ENCODE results near the gene GRPR.
"Not testable (repeated sequence)": the region's sequence is repeated elsewhere in the genome, so short reads cannot be mapped to it uniquely, and the experiment has no call there.

The GRPR gene

GRCh38 chrX:16144420-16144819, 21.1 kb downstream of the GRPR start:
- H3K27me3 Mint-ChIP-seq, result peaks cover 7% of the 10 kb centered on the region
- H3K4me3 Mint-ChIP-seq, result no peak overlapping the region
- H3K9me3 Mint-ChIP-seq, result no peaks in the 10 kb centered on the region
- no peaks in the 10 kb centered on the region for H3K36me3 Mint-ChIP-seq
- H3K4me1 Mint-ChIP-seq, result no peaks in the 10 kb centered on the region
- CTCF ChIA-PET, result no interaction called here
- no peak overlapping the region for H3K27ac Mint-ChIP-seq
- DNase-seq, result no peak

- H3K4me3 Mint-ChIP-seq, CTCF ChIA-PET, H3K36me3 Mint-ChIP-seq, H3K27me3 Mint-ChIP-seq, H3K27ac Mint-ChIP-seq, H3K9me3 Mint-ChIP-seq, H3K4me1 Mint-ChIP-seq, DNase-seq: not testable (repeated sequence)
These were observed 21.7 kb downstream of the GRPR start for GRCh38 chrX:16145093-16145492.

- Mint-ChIP-seq H3K4me1 (no peaks in the 10 kb centered on the region), H3K36me3 (no peaks in the 10 kb centered on the region), H3K27me3 (peaks cover 7% of the 10 kb centered on the region), H3K4me3 (no peak overlapping the region), H3K9me3 (no peaks in the 10 kb centered on the region), H3K27ac (no peak overlapping the region)
- DNase-seq, result no peak
- CTCF ChIA-PET, result no interaction called here
These were observed 22.3 kb downstream of the GRPR start for GRCh38 chrX:16145656-16146055.

GRCh38 chrX:16148896-16149295, 25.5 kb downstream of the GRPR start:
- CTCF ChIA-PET, result no interaction called here
- H3K36me3 Mint-ChIP-seq, result no peaks in the 10 kb centered on the region
- no peaks in the 10 kb centered on the region for H3K27me3 Mint-ChIP-seq
- no peaks in the 10 kb centered on the region for H3K4me1 Mint-ChIP-seq
- no peak overlapping the region for H3K27ac Mint-ChIP-seq
- no peaks in the 10 kb centered on the region for H3K9me3 Mint-ChIP-seq
- DNase-seq, result no peak
- H3K4me3 Mint-ChIP-seq, result no peak overlapping the region

- CTCF ChIA-PET, result no interaction called here
- DNase-seq, result no peak
- H3K36me3 Mint-ChIP-seq, result no peaks in the 10 kb centered on the region
- no peaks in the 10 kb centered on the region for H3K9me3 Mint-ChIP-seq
- no peak overlapping the region for H3K4me3 Mint-ChIP-seq
- H3K27me3 Mint-ChIP-seq, result no peaks in the 10 kb centered on the region
- H3K27ac Mint-ChIP-seq, result no peak overlapping the region
- no peaks in the 10 kb centered on the region for H3K4me1 Mint-ChIP-seq
These were observed 32.3 kb downstream of the GRPR start for GRCh38 chrX:16155581-16156096.

- Mint-ChIP-seq H3K9me3 (no peaks in the 10 kb centered on the region), H3K4me1 (no peaks in the 10 kb centered on the region), H3K27me3 (no peaks in the 10 kb centered on the region), H3K4me3 (no peak overlapping the region), H3K36me3 (no peaks in the 10 kb centered on the region), H3K27ac (no peak overlapping the region)
- DNase-seq, result no peak
- CTCF ChIA-PET, result no interaction called here
These were observed 33.4 kb downstream of the GRPR start for GRCh38 chrX:16156692-16157331.

- DNase-seq, result no peak
- H3K4me3 Mint-ChIP-seq, result no peak overlapping the region
- no peaks in the 10 kb centered on the region for H3K4me1 Mint-ChIP-seq
- CTCF ChIA-PET, result no interaction called here
- H3K36me3 Mint-ChIP-seq, result no peaks in the 10 kb centered on the region
- no peaks in the 10 kb centered on the region for H3K9me3 Mint-ChIP-seq
- H3K27ac Mint-ChIP-seq, result no peak overlapping the region
- no peaks in the 10 kb centered on the region for H3K27me3 Mint-ChIP-seq
These were observed 37.4 kb downstream of the GRPR start for GRCh38 chrX:16160729-16161128.

GRCh38 chrX:16161173-16161572, 37.8 kb downstream of the GRPR start:
- CTCF ChIA-PET, H3K27me3 Mint-ChIP-seq, DNase-seq, H3K27ac Mint-ChIP-seq, H3K36me3 Mint-ChIP-seq, H3K4me1 Mint-ChIP-seq, H3K4me3 Mint-ChIP-seq, H3K9me3 Mint-ChIP-seq: not testable (repeated sequence)

GRCh38 chrX:16162391-16162790, 39.0 kb downstream of the GRPR start:
- DNase-seq, result no peak
- Mint-ChIP-seq H3K4me1 (no peaks in the 10 kb centered on the region), H3K36me3 (no peaks in the 10 kb centered on the region), H3K9me3 (no peaks in the 10 kb centered on the region), H3K27ac (no peak overlapping the region), H3K27me3 (no peaks in the 10 kb centered on the region), H3K4me3 (no peak overlapping the region)
- CTCF ChIA-PET, result no interaction called here

GRCh38 chrX:16164748-16165147, 41.4 kb downstream of the GRPR start:
- Mint-ChIP-seq H3K4me3 (no peak overlapping the region), H3K27me3 (no peaks in the 10 kb centered on the region), H3K27ac (no peak overlapping the region), H3K36me3 (no peaks in the 10 kb centered on the region), H3K9me3 (no peaks in the 10 kb centered on the region), H3K4me1 (no peaks in the 10 kb centered on the region)
- CTCF ChIA-PET, result no interaction called here
- no peak for DNase-seq

- H3K4me3 Mint-ChIP-seq, result no peak within 1 kb of the TSS
- no peaks in the 10 kb centered on the region for H3K36me3 Mint-ChIP-seq
- CTCF ChIA-PET, result no interaction called here
- no peaks in the 10 kb centered on the region for H3K27me3 Mint-ChIP-seq
- H3K4me1 Mint-ChIP-seq, result no peaks in the 10 kb centered on the region
- no peaks in the 10 kb centered on the region for H3K9me3 Mint-ChIP-seq
- no peak for DNase-seq
- H3K27ac Mint-ChIP-seq, result no peak within 1 kb of the TSS
These were observed 43.8 kb downstream of the GRPR start, which contains the start of gene MAGEB17 for GRCh38 chrX:16167181-16167580. MAGEB17 (plus strand) TSS chrX:16167481; CDS start chrX:16170383, 2,902 bp downstream.

- H3K36me3 Mint-ChIP-seq, result no peaks in the 10 kb centered on the region
- no peak for DNase-seq
- no peaks in the 10 kb centered on the region for H3K4me1 Mint-ChIP-seq
- H3K4me3 Mint-ChIP-seq, result no peak overlapping the region
- no peaks in the 10 kb centered on the region for H3K9me3 Mint-ChIP-seq
- CTCF ChIA-PET, result no interaction called here
- H3K27ac Mint-ChIP-seq, result no peak overlapping the region
- H3K27me3 Mint-ChIP-seq, result peaks cover 6% of the 10 kb centered on the region
These were observed 47.7 kb downstream of the GRPR start for GRCh38 chrX:16171039-16171438.

- Mint-ChIP-seq H3K36me3 (no peaks in the 10 kb centered on the region), H3K27ac (no peak overlapping the region), H3K4me1 (no peaks in the 10 kb centered on the region), H3K9me3 (no peaks in the 10 kb centered on the region), H3K27me3 (peaks cover 6% of the 10 kb centered on the region), H3K4me3 (no peak overlapping the region)
- no peak for DNase-seq
- CTCF ChIA-PET, result no interaction called here
These were observed 48.6 kb downstream of the GRPR start for GRCh38 chrX:16171944-16172343.

- H3K4me3 Mint-ChIP-seq, result no peak overlapping the region
- no peaks in the 10 kb centered on the region for H3K4me1 Mint-ChIP-seq
- no peaks in the 10 kb centered on the region for H3K36me3 Mint-ChIP-seq
- no peak overlapping the region for H3K27ac Mint-ChIP-seq
- DNase-seq, result no peak
- CTCF ChIA-PET, result no interaction called here
- H3K9me3 Mint-ChIP-seq, result no peaks in the 10 kb centered on the region
- H3K27me3 Mint-ChIP-seq, result peaks cover 6% of the 10 kb centered on the region
These were observed 49.0 kb downstream of the GRPR start for GRCh38 chrX:16172391-16172790.

GRCh38 chrX:16175329-16176061, 52.1 kb downstream of the GRPR start:
- Mint-ChIP-seq H3K27ac (no peak overlapping the region), H3K4me3 (no peak overlapping the region), H3K4me1 (no peaks in the 10 kb centered on the region), H3K9me3 (no peaks in the 10 kb centered on the region), H3K36me3 (no peaks in the 10 kb centered on the region), H3K27me3 (peaks cover 6% of the 10 kb centered on the region)
- DNase-seq, result no peak
- CTCF ChIA-PET, result interaction anchor here (0.5 kb wide), 1 partner anchor 261 kb away, joined by 4 read pairs; no protein-coding TSS in a partner anchor

Measured in activated naive CD4-positive, alpha-beta T cell treated with anti-CD3 and anti-CD28 coated beads, Interleukin-2, amount 10 ng/mL, durations not matched to agents 7 days and 5 days (primary cell).